GM13976 (cell line): ENCODE results near the gene PPP2R5C.

Source experiments
- DNase-seq: peaks from one replicate; pipeline ENCODE4 v3.0.0; 2012; ENCODE audit warnings: low spot score
- CTCF ChIP-seq: IDR thresholded peaks from 2 replicates; pipeline ENCODE4 v1.5.1; 2012; ENCODE audit warnings: borderline replicate concordance, mild to moderate bottlenecking; ENCODE audit not compliant: insufficient read depth; ENCODE audit errors: extremely low read depth, missing control alignments, control extremely low read depth
- in situ Hi-C: fragments of 300-500 bp; cut with MboI; formaldehyde crosslinking; loops from one replicate; pipeline ENCODE4 v1.12.0; 2022; ENCODE audit warnings: low sequenced_read_pairs, mixed read lengths, inconsistent platforms; ENCODE audit not compliant: unreplicated experiment

PPP2R5C gene

DNA sequence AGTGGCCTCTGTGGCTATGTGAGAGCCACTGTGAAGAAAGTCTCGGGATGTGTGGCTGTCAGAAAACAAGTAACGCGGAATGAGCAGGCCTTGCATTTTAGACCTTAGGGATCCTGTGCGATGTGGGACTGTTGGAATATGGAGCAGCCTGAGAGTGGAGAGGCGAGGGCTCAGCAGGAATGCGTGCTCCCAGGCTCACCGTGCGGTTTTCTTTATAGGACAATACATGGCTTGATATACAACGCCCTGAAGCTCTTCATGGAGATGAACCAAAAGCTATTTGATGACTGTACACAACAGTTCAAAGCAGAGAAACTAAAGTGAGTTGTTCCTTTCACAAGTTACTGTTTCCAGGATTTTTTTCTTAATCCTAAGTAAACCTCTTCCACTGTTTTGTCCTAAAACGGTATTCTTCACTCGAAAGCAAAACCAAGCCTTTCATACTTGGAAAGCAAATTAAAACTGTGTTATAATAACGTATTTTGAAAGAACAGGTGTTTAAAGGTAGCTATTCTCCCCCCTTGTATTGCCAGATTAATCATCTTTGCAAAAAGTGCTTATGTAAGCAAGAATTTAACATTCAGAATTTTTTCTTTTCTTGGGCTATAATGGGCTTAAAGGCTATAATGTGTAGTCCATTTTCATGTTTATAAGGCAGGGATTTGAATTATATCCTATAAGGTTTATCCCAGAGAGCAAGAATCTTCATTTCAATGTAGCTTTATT lies 148.0 kb downstream of the PPP2R5C start:
- in situ Hi-C loops, result no loop called here
- DNase-seq, result no peak
- no peak for TF ChIP-seq CTCF

DNA sequence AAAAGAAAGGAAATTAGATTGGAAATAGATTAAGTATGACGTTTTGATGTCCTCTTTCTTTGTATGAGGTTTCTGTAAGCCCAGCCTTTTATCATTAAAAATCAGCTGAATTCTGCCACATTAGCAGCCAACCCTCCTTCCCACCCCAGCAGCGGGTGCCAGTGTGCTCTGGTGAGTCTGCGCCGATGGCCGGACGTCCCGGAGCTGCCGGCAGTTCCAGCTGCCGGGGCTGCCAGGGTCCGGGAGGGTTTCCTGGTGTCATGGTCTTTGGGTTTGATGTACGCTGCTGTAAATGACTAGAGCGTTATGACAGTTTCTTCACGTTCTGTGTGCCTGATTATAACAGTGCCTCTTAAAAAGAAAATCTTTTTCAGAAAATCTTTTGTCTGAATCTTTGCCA lies 151.3 kb downstream of the PPP2R5C start:
- TF ChIP-seq CTCF, result peak; percentile 6
- in situ Hi-C loops, result no loop called here
- no peak for DNase-seq

GRCh38 chr14:101914083-101914482 lies 152.6 kb downstream of the PPP2R5C start:
- in situ Hi-C loops, result no loop called here
- TF ChIP-seq CTCF, result no peak
- DNase-seq, result no peak

GRCh38 chr14:101915871-101916815 lies 154.6 kb downstream of the PPP2R5C start:
- DNase-seq, result no peak
- in situ Hi-C loops, result no loop called here
- TF ChIP-seq CTCF, result no peak

DNA sequence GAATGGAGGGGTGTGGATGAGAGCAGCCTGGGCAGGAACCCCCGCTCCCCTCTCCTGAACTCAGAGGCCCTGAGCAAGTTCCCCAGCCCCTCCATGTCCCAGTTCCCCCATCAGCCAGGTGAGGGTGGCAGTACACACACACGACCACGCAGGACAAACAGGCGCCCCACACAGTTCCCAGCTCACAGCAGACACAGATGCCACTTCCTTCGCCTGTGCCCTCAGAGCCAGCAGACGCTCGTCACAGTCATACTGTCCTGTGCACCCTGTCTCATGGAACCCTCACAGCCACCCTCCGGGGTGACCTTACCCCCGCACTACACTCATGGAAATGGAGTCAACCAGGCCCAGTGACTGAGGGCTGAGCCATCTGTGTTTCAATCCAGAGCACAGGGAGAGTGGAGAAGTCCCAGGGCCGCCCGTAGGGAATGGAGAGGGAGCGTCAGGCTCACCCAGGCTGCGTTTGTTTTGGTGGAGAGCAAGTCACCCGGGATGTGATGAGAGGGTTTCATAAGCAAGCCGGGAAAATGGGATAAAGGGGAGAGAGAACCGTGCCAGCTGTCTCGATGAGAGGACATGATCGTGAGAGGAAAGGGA lies 155.4 kb downstream of the PPP2R5C start:
- TF ChIP-seq CTCF, result no peak
- in situ Hi-C loops, result no loop called here
- DNase-seq, result no peak

DNA sequence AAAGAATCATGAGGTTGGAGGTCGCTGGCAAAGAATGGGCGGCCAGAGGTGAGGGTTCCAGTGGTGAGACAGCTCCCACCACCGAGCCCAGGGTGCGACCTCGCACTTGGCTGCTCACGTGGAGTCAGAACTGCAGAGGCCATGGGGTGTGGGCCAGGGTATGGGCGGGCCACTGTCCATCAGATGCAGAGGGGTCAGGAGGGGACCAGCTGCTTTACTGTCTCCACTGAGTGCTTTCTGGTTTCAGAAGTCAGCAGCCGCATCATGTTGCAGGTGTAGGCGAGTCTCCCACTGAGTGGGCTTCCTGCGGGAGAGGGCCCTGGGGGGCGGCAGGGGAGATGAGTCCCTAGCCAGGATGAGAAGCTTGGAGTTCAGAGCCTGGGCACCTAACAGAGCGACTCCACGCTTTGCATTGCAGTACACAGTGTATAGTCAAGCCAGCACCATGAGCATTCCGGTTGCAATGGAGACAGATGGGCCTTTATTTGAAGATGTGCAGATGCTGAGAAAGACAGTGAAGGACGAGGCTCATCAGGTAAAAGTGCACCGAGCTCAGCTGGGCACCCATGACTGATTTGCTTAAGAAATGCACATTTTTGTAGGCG lies 156.0 kb downstream of the PPP2R5C start:
- in situ Hi-C loops, result no loop called here
- no peak for TF ChIP-seq CTCF
- no peak for DNase-seq
